H1 (cell line): ENCODE measurements around the gene ZFR. TPM values are rescaled to one million over a fixed set of nuclear protein-coding genes. Genes with fewer than 3 reads are reported as not detected.

Source experiments
- CTCF ChIA-PET: fragments of 300-600 bp; sonication (Branson Sonifier 250); formaldehyde crosslinking; loops from one replicate; lab custom pipeline; 2021; ENCODE audit not compliant: partially characterized antibody; lab: Charles Lee
- POLR2A ChIA-PET: fragments of 300-600 bp; sonication (Branson Sonifier 250); formaldehyde crosslinking; loops from one replicate; lab custom pipeline; 2021; ENCODE audit warnings: inconsistent platforms; ENCODE audit not compliant: partially characterized antibody; lab: Charles Lee
- DNase-seq, 2 experiments: peaks; one replicate each; pipeline versions ENCODE4 v3.0.0 to v3.0.0-alpha.2; 2010 to 2022; ENCODE audit warnings: low spot score in 2 of 2, low read depth in 1 of 2, mixed read lengths in 1 of 2
- FAIRE-seq: peaks from 2 replicates; lab custom pipeline; 2011; peaks lifted over from hg19 to GRCh38; lab: Jason Lieb, UNC
- H2AFZ ChIP-seq: 2 replicates; pipeline ENCODE4 v1.8.1; 2012; ENCODE audit warnings: low read length, inconsistent platforms
- H2AK5ac ChIP-seq: 2 replicates; pipeline ENCODE4 v1.6.1; 2013; ENCODE audit warnings: low read depth, low read length
- H2BK120ac ChIP-seq: replicated peaks from 2 replicates; pipeline ENCODE3; 2013; ENCODE audit warnings: low read depth, low read length, inconsistent platforms
- H2BK12ac ChIP-seq: 2 replicates; pipeline ENCODE4 v1.6.1; 2013; ENCODE audit warnings: low read depth, low read length
- H2BK15ac ChIP-seq: 2 replicates; pipeline ENCODE4 v1.6.1; 2013; ENCODE audit warnings: low read length
- H2BK20ac ChIP-seq: 2 replicates; pipeline ENCODE4 v1.6.1; 2013; ENCODE audit warnings: low read length
- H2BK5ac ChIP-seq: 2 replicates; pipeline ENCODE4 v1.6.1; 2013; ENCODE audit warnings: low read depth, low read length
- H3K14ac ChIP-seq: 2 replicates; pipeline ENCODE4 v1.6.1; 2013; ENCODE audit warnings: inconsistent platforms; ENCODE audit not compliant: insufficient read length
- H3K18ac ChIP-seq: 2 replicates; pipeline ENCODE4 v1.6.1; 2013; ENCODE audit warnings: low read length; ENCODE audit errors: extremely low read depth
- H3K23ac ChIP-seq: 2 replicates; pipeline ENCODE4 v1.6.1; 2013; ENCODE audit warnings: inconsistent platforms; ENCODE audit not compliant: insufficient read length
- H3K23me2 ChIP-seq: 2 replicates; pipeline ENCODE4 v1.6.1; 2013; ENCODE audit warnings: low read depth, low read length
- H3K27ac ChIP-seq: 2 replicates; pipeline ENCODE4 v1.6.1; 2011; ENCODE audit warnings: low read depth, low read length, inconsistent platforms
- H3K27me3 ChIP-seq, 4 experiments: replicated peaks in 1 of 4; 1 replicate in 1 of 4; 2 replicates in 3 of 4; pipeline versions ENCODE4 v1.6.1 to v1.8.1; 2011 to 2013; ENCODE audit warnings: low read length in 3 of 4, mild to moderate bottlenecking in 3 of 4, inconsistent platforms in 2 of 4, mixed read lengths in 2 of 4, moderate library complexity in 1 of 4; ENCODE audit not compliant: control insufficient read depth in 3 of 4, insufficient read depth in 3 of 4; ENCODE audit errors: extremely low read depth in 1 of 4
- H3K36me3 ChIP-seq, 4 experiments: 2 replicates each; pipeline versions ENCODE4 v1.6.1 to v1.8.1; 2011 to 2013; ENCODE audit warnings: mild to moderate bottlenecking in 4 of 4, low read length in 3 of 4, moderate library complexity in 2 of 4, control low read depth in 1 of 4, inconsistent platforms in 1 of 4; ENCODE audit not compliant: insufficient read depth in 4 of 4, control insufficient read depth in 2 of 4
- H3K4ac ChIP-seq: replicated peaks from 2 replicates; pipeline ENCODE3; 2013; ENCODE audit warnings: low read length, low read depth, mixed read lengths, inconsistent platforms; ENCODE audit not compliant: insufficient read length
- H3K4me1 ChIP-seq, 4 experiments: replicated peaks in 1 of 4; 1 replicate in 1 of 4; 2 replicates in 3 of 4; pipeline versions ENCODE4 v1.6.1 to v1.8.1; 2011 to 2013; ENCODE audit warnings: low read length in 3 of 4, inconsistent platforms in 2 of 4, mixed read lengths in 1 of 4; ENCODE audit not compliant: insufficient read depth in 4 of 4, control insufficient read depth in 3 of 4
- H3K4me2 ChIP-seq, 2 experiments: 2 replicates each; pipeline versions ENCODE4 v1.6.1 to v1.8.1; 2011 to 2013; ENCODE audit warnings: low read depth in 2 of 2, low read length in 2 of 2, control low read depth in 1 of 2, inconsistent platforms in 1 of 2, mild to moderate bottlenecking in 1 of 2; ENCODE audit not compliant: insufficient read depth in 1 of 2
- H3K4me3 ChIP-seq, 4 experiments: fragments of 200-600, 300-600 bp in 1 of 4; sonication (generic), shearing (Covaris generic), sonication (Bioruptor Twin) in 1 of 4; 2 replicates each; pipeline versions ENCODE4 v1.5.1 to v1.8.1; 2011 to 2016; ENCODE audit warnings: low read length in 4 of 4, low read depth in 3 of 4, control low read depth in 2 of 4, inconsistent platforms in 2 of 4, mild to moderate bottlenecking in 2 of 4, mixed read lengths in 1 of 4, moderate library complexity in 1 of 4; ENCODE audit not compliant: insufficient read depth in 2 of 4; ENCODE audit errors: extremely low read depth in 1 of 4
- H3K56ac ChIP-seq: replicated peaks from 2 replicates; pipeline ENCODE3; 2013; ENCODE audit warnings: low read depth, mild to moderate bottlenecking, mixed read lengths, low read length, inconsistent platforms; ENCODE audit not compliant: insufficient read length
- H3K79me1 ChIP-seq: 2 replicates; pipeline ENCODE4 v1.6.1; 2013; ENCODE audit warnings: low read depth, low read length, control low read depth
- H3K79me2 ChIP-seq, 2 experiments: 2 replicates each; pipeline versions ENCODE4 v1.6.1 to v1.8.1; 2012 to 2013; ENCODE audit warnings: low read length in 2 of 2, mild to moderate bottlenecking in 2 of 2, inconsistent platforms in 1 of 2; ENCODE audit not compliant: insufficient read depth in 2 of 2, control insufficient read depth in 1 of 2
- H3K9ac ChIP-seq, 4 experiments: replicated peaks in 1 of 4; 1 replicate in 1 of 4; 2 replicates in 3 of 4; pipeline versions ENCODE4 v1.6.1 to v1.8.1; 2011 to 2013; ENCODE audit warnings: low read depth in 3 of 4, low read length in 3 of 4, control low read depth in 2 of 4, mild to moderate bottlenecking in 2 of 4, moderate library complexity in 2 of 4, inconsistent platforms in 1 of 4; ENCODE audit errors: extremely low read depth in 1 of 4
- H3K9me3 ChIP-seq, 2 experiments: 2 replicates each; pipeline versions ENCODE4 v1.6.1 to v1.8.1; 2012 to 2013; ENCODE audit warnings: mild to moderate bottlenecking in 2 of 2, moderate library complexity in 2 of 2, control low read depth in 1 of 2, inconsistent platforms in 1 of 2, low read depth in 1 of 2, low read length in 1 of 2, mixed read lengths in 1 of 2; ENCODE audit not compliant: insufficient read depth in 2 of 2
- H4K20me1 ChIP-seq, 2 experiments: replicated peaks in 1 of 2; 2 replicates each; pipeline versions ENCODE3 to v1.8.1; 2011 to 2013; ENCODE audit warnings: inconsistent platforms in 2 of 2, low read length in 2 of 2, mild to moderate bottlenecking in 1 of 2; ENCODE audit not compliant: insufficient read depth in 2 of 2, control insufficient read depth in 1 of 2
- H4K5ac ChIP-seq: 2 replicates; pipeline ENCODE4 v1.6.1; 2013; ENCODE audit warnings: low read length, low read depth, mixed read lengths, inconsistent platforms; ENCODE audit not compliant: insufficient read length
- H4K8ac ChIP-seq: 2 replicates; pipeline ENCODE4 v1.8.0; 2013; ENCODE audit warnings: mild to moderate bottlenecking, moderate library complexity, low read length, inconsistent platforms; ENCODE audit not compliant: insufficient read depth; ENCODE audit errors: extremely low read depth
- H4K91ac ChIP-seq: replicated peaks from 2 replicates; pipeline ENCODE3; 2013; ENCODE audit warnings: low read length, mixed read lengths, inconsistent platforms; ENCODE audit not compliant: insufficient read length
- ASH2L ChIP-seq: fragments of 200-600, 300-600 bp; sonication (generic); IDR thresholded peaks from one replicate; pipeline ENCODE4 v1.7.1; 2017; ENCODE audit warnings: low read length
- CEBPB ChIP-seq: IDR thresholded peaks from 2 replicates; pipeline ENCODE4 v1.6.1; 2012; ENCODE audit warnings: low read depth, low read length
- CTBP2 ChIP-seq: IDR thresholded peaks from 2 replicates; pipeline ENCODE4 v1.7.0; 2011; ENCODE audit warnings: borderline replicate concordance, mild to moderate bottlenecking, moderate library complexity, mixed read lengths, low read length; ENCODE audit not compliant: insufficient read depth, insufficient read length
- EP300 ChIP-seq, 2 experiments: IDR thresholded peaks; 1 replicate in 1 of 2; 2 replicates in 1 of 2; pipeline ENCODE4 v1.6.1; 2011 to 2012; ENCODE audit warnings: low read depth in 2 of 2, low read length in 2 of 2, mild to moderate bottlenecking in 2 of 2, borderline replicate concordance in 1 of 2, inconsistent platforms in 1 of 2, moderate library complexity in 1 of 2
- GTF2F1 ChIP-seq: IDR thresholded peaks from 2 replicates; pipeline ENCODE4 v1.6.1; 2012; ENCODE audit warnings: low read depth, low read length, improper control_type of control experiment, borderline replicate concordance
- HDAC2 ChIP-seq, 2 experiments: fragments of 300-600 bp in 1 of 2; sonication (generic) in 1 of 2; IDR thresholded peaks; 2 replicates each; pipeline ENCODE4 v1.6.1; 2011 to 2012; ENCODE audit warnings: low read depth in 2 of 2, low read length in 2 of 2, mild to moderate bottlenecking in 2 of 2, moderate library complexity in 2 of 2, borderline replicate concordance in 1 of 2, inconsistent platforms in 1 of 2
- MAFK ChIP-seq: IDR thresholded peaks from 2 replicates; pipeline ENCODE4 v1.6.1; 2012; ENCODE audit warnings: low read depth, mild to moderate bottlenecking, improper control_type of control experiment, low read length
- MAX ChIP-seq: IDR thresholded peaks from 2 replicates; pipeline ENCODE4 v1.6.1; 2012; ENCODE audit warnings: inconsistent platforms
- RFX5 ChIP-seq: IDR thresholded peaks from 2 replicates; pipeline ENCODE4 v1.6.1; 2011; ENCODE audit warnings: low read depth, low read length, improper control_type of control experiment, borderline replicate concordance
- TEAD4 ChIP-seq: IDR thresholded peaks from 2 replicates; pipeline ENCODE4 v1.6.1; 2012; ENCODE audit warnings: low read depth, low read length, inconsistent platforms, mixed read lengths
- WGBS, 2 experiments: shearing (Covaris generic) in 1 of 2; methylation state at CpG; one replicate each; pipeline versions ENCODE4 v1.1.6 to v1.1.7; 2013 to 2015; ENCODE audit warnings: low lambda C conversion rate in 2 of 2, mixed read lengths in 2 of 2, inconsistent platforms in 1 of 2, low coverage in 1 of 2, missing lambda C conversion rate in 1 of 2; ENCODE audit not compliant: insufficient replicate concordance in 2 of 2, insufficient coverage in 1 of 2, insufficient read length in 1 of 2; ENCODE audit errors: extremely low coverage in 1 of 2, missing lambda C conversion rate in 1 of 2; 5-methylcytosine and 5-hydroxymethylcytosine counted together
- polyA plus RNA-seq, 7 experiments: library from polyadenylated mRNA; depleted of rRNA in 3 of 7; stranded (reverse) in 5 of 7; unstranded in 2 of 7; fragments of >200 nt in 5 of 7; fragments of 200-250 nt in 2 of 7; gene quantifications; 1 replicate in 5 of 7; 2 replicates in 1 of 7; 4 replicates in 1 of 7; pipeline versions ENCODE4 v1.2.1 to v1.2.3, GENCODE V29; 2011 to 2013; ENCODE audit warnings: missing spikeins in 2 of 7, mixed read lengths in 2 of 7
- total RNA-seq: library from RNA; stranded (reverse); fragmentation: NEBNext Ultra II Directional; extraction: Animal tissue kit (Norgen Biotek cat#: 25700); gene quantifications from 2 replicates; pipeline ENCODE4 v1.2.1, GENCODE V29; 2021

ZFR gene
- total and polyA plus RNA-seq, 2 of the 8 experiments (the other 6 are each of a cell fraction or from before 2014, with no cell fraction given), result 68.8 to 92.7 TPM

- Histone ChIP-seq H3K79me1 (no peaks in the 10 kb centered on the region), H2BK15ac (no peak overlapping the region; the same call in none of the 2 replicates), H2AK5ac (no peak overlapping the region), H3K36me3 (peaks cover 0 to 44% (median 9%) of the 10 kb centered on the region in 4 experiments; a peak in 5 of 8 replicates), H3K27me3 (no peaks in the 10 kb centered on the region), H2BK20ac (no peak overlapping the region), H3K23me2 (no peaks in the 10 kb centered on the region), H3K4me3 (no peak overlapping the region), H3K4me1 (peaks cover 0 to 2% (median 0%) of the 10 kb centered on the region in 4 experiments; a peak in 1 of 7 replicates), H3K27ac (peak overlapping the region; percentile 43; the same call in 1 of the 2 replicates), H2AFZ (no peak overlapping the region), H3K23ac (no peak overlapping the region), H3K9ac (no peak overlapping the region), H4K8ac (no peak overlapping the region; the same call in 1 of the 2 replicates), H3K4ac (no peak overlapping the region), H3K14ac (no peak overlapping the region), H2BK12ac (peak overlapping the region; percentile 86; the same call in 1 of the 2 replicates), H3K9me3 (no peaks in the 10 kb centered on the region), H3K4me2 (peak overlapping the region in 1 of 2 experiments; percentile 26; a peak in 1 of 4 replicates), H2BK120ac (peak overlapping the region; percentile 28), H4K5ac (no peak overlapping the region), H3K56ac (no peak overlapping the region), H2BK5ac (peak overlapping the region; percentile 86; the same call in 1 of the 2 replicates), H4K91ac (no peak overlapping the region), H3K79me2 (no peaks in the 10 kb centered on the region), H3K18ac (no peak overlapping the region; the same call in 1 of the 2 replicates), H4K20me1 (no peaks in the 10 kb centered on the region)
- ChIA-PET POLR2A (interaction anchor here (1.1 kb wide), 1 partner anchor 9 kb away, joined by 4 read pairs; no protein-coding TSS in a partner anchor), CTCF (interaction anchor here (0.7 to 1.0 kb wide), 3 partner anchors 27 to 175 kb away, joined by 3 to 4 read pairs (median 3); no protein-coding TSS in a partner anchor)
- no peak for TF ChIP-seq EP300 (IDR thresholded peaks at IDR 0.05; ENCODE audit: borderline replicate concordance in 1 of 2, low read depth in 2 of 2, low read length in 2 of 2)
- no peak for TF ChIP-seq MAFK
- TF ChIP-seq GTF2F1, result no peak
- TF ChIP-seq HDAC2 (IDR thresholded peaks at IDR 0.05; ENCODE audit: borderline replicate concordance in 1 of 2, low read depth in 2 of 2, low read length in 2 of 2), result no peak
- TF ChIP-seq ASH2L, result no peak
- no peak for TF ChIP-seq CTBP2
- no peak for TF ChIP-seq CEBPB
- TF ChIP-seq MAX, result no peak
- no peak for TF ChIP-seq TEAD4
- TF ChIP-seq RFX5, result no peak
- no peak for DNase-seq
- FAIRE-seq, result no peak
- WGBS, 2 experiments, result 89% methylated on average over 6 of the region's 6 CpGs; no CpG with 5 or more reads in 1 of the 2 experiments
Measured at GRCh38 chr5:32358611-32359010, 85.9 kb downstream of the ZFR start.
